OCI-LY3 (cell line): ENCODE data around the gene CTNNA1.

Experiments used
- H2AFZ ChIP-seq: fragments of 200-600, 300-600 bp; shearing (Covaris generic); 2 replicates; pipeline ENCODE4 v1.6.0; 2014; ENCODE audit warnings: antibody characterized with exemption, low read depth, low read length
- H3K27ac ChIP-seq: fragments of 200-600, 300-600 bp; sonication (generic); 2 replicates; pipeline ENCODE4 v1.5.1; 2014; ENCODE audit warnings: mild to moderate bottlenecking, low read length, moderate library complexity, mixed read lengths
- H3K27me3 ChIP-seq: fragments of 200-600, 300-600 bp; sonication (generic); 2 replicates; pipeline ENCODE4 v1.6.1; 2014; ENCODE audit warnings: low read depth, low read length, mixed read lengths
- H3K36me3 ChIP-seq: fragments of 200-600, 300-600 bp; sonication (generic); replicated peaks from 2 replicates; pipeline ENCODE3; 2014; ENCODE audit warnings: low read depth, low read length, mixed read lengths
- H3K4me1 ChIP-seq: fragments of 300-600, 200-600 bp; sonication (generic); 2 replicates; pipeline ENCODE4 v1.6.1; 2014; ENCODE audit warnings: low read length, mixed read lengths
- H3K4me2 ChIP-seq: fragments of 200-600, 300-600 bp; sonication (generic); 2 replicates; pipeline ENCODE4 v1.6.1; 2014; ENCODE audit warnings: low read length, mixed read lengths
- H3K4me3 ChIP-seq: fragments of 300-600, 200-600 bp; sonication (generic); 2 replicates; pipeline ENCODE4 v1.5.1; 2014; ENCODE audit warnings: antibody characterized with exemption, mild to moderate bottlenecking, low read length, moderate library complexity
- H3K79me2 ChIP-seq: fragments of 300-600, 200-600 bp; shearing (Covaris generic); 2 replicates; pipeline ENCODE4 v1.6.1; 2014; ENCODE audit warnings: mild to moderate bottlenecking, low read length, mixed read lengths
- H3K9ac ChIP-seq: fragments of 300-600, 200-600 bp; shearing (Covaris generic); 2 replicates; pipeline ENCODE4 v1.6.0; 2014; ENCODE audit warnings: mild to moderate bottlenecking, low read length, moderate library complexity
- H3K9me3 ChIP-seq: fragments of 200-600, 300-600 bp; shearing (Covaris generic); 2 replicates; pipeline ENCODE4 v1.6.1; 2014; ENCODE audit warnings: low read length, mixed read lengths; ENCODE audit not compliant: insufficient read depth
- H4K20me1 ChIP-seq: fragments of 200-600, 300-600 bp; sonication (generic); 2 replicates; pipeline ENCODE4 v1.6.1; 2016; ENCODE audit warnings: low read length, mixed read lengths; ENCODE audit not compliant: insufficient read depth
- EZH2phosphoT487 ChIP-seq: fragments of 200-600 bp; shearing (Covaris generic); IDR thresholded peaks from 2 replicates; pipeline ENCODE4 v1.6.1; 2018; ENCODE audit warnings: antibody characterized with exemption, mixed run types, low read depth
- TF ChIP-seq, protein P1 (sequence below): fragments of 200-600, 300-600 bp; sonication (generic); IDR thresholded peaks from 2 replicates; pipeline ENCODE4 v1.5.1; 2014; ENCODE audit warnings: antibody characterized with exemption, low read length, low read depth

Gene CTNNA1

DNA sequence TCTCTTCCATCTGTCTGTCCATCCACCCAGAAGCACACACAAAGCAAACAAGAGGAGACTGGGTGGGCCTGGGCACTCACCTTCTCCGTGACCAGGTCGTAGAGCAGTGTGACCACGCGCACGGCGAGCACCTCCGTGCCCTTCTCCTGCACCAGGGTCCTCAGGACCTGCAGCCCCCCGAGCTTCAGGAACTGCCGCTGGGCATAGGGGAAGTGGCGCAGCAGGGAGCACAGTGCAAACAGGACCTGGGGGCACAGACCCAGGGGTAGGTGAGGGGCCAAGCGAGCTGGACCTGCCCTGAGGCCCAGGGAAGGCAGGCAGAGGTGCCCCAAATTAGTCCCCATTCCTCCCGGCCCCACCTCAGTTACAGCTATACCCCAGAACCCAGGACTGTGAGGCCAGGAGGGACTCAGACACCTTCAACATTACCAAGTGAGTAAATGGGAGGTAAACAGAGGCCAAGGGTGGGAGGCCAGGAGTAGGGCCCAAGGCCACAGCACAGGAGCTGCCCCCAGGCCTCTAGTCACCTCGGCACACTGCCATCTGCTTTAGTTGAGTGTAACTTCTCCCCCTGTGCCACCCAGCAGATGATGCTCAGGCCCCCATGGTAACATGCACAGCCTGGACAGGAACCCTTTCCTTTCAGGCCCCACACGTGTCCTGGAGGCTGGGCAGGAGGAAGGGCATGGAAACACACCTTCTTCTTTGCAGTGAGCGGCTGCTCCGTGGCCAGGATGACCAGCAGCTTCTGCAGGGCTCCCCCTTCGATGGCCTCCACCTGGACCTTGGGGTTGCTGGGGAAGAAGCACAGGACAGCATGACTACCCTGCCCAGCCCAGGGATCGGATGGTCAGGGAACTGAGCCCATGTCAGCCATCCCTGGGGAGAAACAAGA is 198.1 kb downstream of the CTNNA1 start:
- TF ChIP-seq, protein P1, sequence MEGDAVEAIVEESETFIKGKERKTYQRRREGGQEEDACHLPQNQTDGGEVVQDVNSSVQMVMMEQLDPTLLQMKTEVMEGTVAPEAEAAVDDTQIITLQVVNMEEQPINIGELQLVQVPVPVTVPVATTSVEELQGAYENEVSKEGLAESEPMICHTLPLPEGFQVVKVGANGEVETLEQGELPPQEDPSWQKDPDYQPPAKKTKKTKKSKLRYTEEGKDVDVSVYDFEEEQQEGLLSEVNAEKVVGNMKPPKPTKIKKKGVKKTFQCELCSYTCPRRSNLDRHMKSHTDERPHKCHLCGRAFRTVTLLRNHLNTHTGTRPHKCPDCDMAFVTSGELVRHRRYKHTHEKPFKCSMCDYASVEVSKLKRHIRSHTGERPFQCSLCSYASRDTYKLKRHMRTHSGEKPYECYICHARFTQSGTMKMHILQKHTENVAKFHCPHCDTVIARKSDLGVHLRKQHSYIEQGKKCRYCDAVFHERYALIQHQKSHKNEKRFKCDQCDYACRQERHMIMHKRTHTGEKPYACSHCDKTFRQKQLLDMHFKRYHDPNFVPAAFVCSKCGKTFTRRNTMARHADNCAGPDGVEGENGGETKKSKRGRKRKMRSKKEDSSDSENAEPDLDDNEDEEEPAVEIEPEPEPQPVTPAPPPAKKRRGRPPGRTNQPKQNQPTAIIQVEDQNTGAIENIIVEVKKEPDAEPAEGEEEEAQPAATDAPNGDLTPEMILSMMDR = no peak
- TF ChIP-seq EZH2phosphoT487 = no peak
- no peaks in the 10 kb centered on the region for H3K36me3 ChIP-seq
- H2AFZ ChIP-seq = no peak overlapping the region
- no peaks in the 10 kb centered on the region for H3K9me3 ChIP-seq
- H3K27me3 ChIP-seq = no peaks in the 10 kb centered on the region
- no peaks in the 10 kb centered on the region for H3K79me2 ChIP-seq
- H3K4me2 ChIP-seq = no peak overlapping the region
- no peaks in the 10 kb centered on the region for H3K4me1 ChIP-seq
- no peak overlapping the region for H3K4me3 ChIP-seq
- no peak overlapping the region for H3K27ac ChIP-seq
- H4K20me1 ChIP-seq = no peaks in the 10 kb centered on the region
- H3K9ac ChIP-seq = no peak overlapping the region

DNA sequence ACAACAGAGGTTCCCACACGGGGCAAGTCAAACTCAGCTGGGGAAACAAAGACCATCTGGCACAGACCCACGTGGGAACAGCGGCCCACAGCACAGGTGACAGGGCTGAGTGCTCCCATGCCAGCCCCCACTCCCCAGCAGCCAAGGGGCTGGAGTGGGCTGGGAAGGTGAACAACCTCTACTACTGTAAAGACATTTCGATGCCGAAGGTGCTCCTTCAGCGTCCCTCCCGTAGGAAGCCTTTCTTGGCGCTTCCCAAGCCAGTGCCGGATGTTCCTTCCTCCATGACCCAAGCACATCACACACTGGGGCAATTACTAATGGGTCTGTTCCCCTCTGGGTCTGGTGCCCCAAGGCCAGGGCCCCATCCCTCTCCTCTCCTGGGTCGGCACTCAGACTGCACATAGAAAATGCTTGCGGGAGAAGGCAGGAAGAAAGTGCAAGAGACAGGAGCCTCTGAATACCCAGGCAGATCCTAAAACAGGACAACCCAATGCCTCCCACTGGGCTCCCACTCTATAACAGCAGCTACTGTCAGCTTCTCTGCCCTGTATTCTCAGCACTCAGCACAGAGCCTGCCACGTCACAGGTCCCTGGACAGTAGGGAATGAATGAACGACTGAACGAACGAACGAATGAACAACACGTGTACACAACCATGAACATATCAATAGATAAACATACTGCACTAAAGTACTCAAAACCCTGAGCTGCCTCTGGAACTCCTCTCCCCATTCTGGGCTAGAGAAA is 198.9 kb downstream of the CTNNA1 start:
- Histone ChIP-seq H3K4me1 (no peaks in the 10 kb centered on the region), H3K9ac (no peak overlapping the region), H3K4me3 (no peak overlapping the region), H4K20me1 (no peaks in the 10 kb centered on the region), H3K27me3 (no peaks in the 10 kb centered on the region), H2AFZ (no peak overlapping the region), H3K36me3 (no peaks in the 10 kb centered on the region), H3K27ac (no peak overlapping the region), H3K9me3 (no peaks in the 10 kb centered on the region), H3K4me2 (no peak overlapping the region), H3K79me2 (no peaks in the 10 kb centered on the region)
- no peak for TF ChIP-seq EZH2phosphoT487
- TF ChIP-seq, protein P1 = no peak

DNA sequence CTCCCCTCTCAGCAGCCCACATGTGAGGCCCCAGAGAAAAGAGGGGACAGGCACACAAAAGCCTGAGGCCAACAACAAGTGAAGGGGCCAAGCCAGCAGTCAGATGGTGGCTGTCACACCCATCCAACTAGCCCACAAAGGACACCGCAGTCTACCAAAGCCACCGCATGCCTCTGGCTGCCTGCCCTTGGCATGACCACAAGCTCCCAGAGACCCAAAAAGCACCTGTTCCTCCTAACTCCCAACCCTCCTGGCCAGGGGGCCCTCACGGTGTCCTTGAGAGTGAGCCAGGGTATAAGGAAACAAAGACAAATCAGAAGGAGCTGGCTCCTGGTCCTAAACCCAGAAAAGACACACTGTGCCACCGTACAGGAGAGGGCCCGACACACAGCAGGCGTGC is 199.7 kb downstream of the CTNNA1 start:
- Histone ChIP-seq H3K79me2 (no peaks in the 10 kb centered on the region), H3K27me3 (no peaks in the 10 kb centered on the region), H3K9me3 (no peaks in the 10 kb centered on the region), H2AFZ (no peak overlapping the region), H3K27ac (no peak overlapping the region), H3K4me2 (no peak overlapping the region), H3K36me3 (no peaks in the 10 kb centered on the region), H4K20me1 (no peaks in the 10 kb centered on the region), H3K9ac (no peak overlapping the region), H3K4me1 (no peaks in the 10 kb centered on the region), H3K4me3 (no peak overlapping the region)
- TF ChIP-seq EZH2phosphoT487 = no peak
- TF ChIP-seq, protein P1 = no peak
